ENCODE measurements around the gene FADS2.

The FADS2 gene

DNA sequence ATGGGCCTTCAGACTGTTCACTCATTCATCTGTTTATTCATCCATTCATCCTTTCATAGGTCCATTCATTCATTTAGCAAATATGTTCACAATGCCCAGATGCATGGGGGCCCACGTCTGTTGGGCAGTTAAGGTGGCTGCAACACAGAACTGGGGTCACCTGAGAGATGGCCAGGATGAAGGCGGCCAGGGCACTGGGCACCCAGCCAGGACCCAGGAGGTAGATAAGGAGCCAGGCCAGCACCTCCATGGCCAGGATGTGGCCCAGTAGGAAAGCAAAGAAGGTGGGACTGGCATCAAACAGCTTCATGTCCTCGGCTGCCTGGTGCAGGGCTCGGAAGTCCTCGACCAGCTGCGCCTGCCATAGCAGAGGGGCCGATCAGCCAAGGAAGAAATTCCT, 51.1 kb downstream of the FADS2 start:
- TF ChIP-seq SPI1 (IDR thresholded peaks at IDR 0.05; ENCODE audit: borderline replicate concordance, low read depth) (no peak), CTCF (IDR thresholded peaks at IDR 0.05; ENCODE audit: insufficient read depth, low read length) (no peak), GABPA (IDR thresholded peaks at IDR 0.05; ENCODE audit: low read depth) (no peak), REST (IDR thresholded peaks at IDR 0.05; ENCODE audit: insufficient replicate concordance, low read depth) (no peak), POLR2AphosphoS5 (IDR thresholded peaks at IDR 0.05; ENCODE audit: low read depth) (no peak)
- Histone ChIP-seq H3K27me3 (ENCODE audit: insufficient read depth, poor library complexity, severe bottlenecking) (no peaks in the 10 kb centered on the region), H3K27ac (replicated peaks) (no peak overlapping the region), H3K4me3 (replicated peaks; ENCODE audit: insufficient read depth, low read length) (no peak overlapping the region)
- no peak for DNase-seq (ENCODE audit: low read depth in 1 of 2, low spot score in 1 of 2)

DNA sequence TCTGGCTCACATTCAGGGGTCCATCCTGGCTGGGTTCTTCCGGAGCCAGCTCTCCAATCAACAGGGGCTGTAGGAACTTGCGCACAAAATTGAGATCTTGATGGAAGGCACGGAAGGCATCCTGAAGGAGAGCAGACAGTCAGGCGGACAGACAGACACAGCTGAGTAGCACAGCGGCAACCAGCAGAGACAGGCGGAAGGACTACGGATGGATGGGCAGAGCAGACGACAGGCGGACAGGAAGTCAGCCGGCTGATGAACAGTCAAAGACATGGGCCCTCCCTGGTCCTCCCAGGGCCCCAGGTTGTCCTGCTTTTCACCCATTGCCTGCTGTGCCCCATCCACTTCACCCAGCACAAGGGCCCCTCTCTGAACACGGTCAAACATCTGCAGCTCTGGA, 51.9 kb downstream of the FADS2 start:
- Histone ChIP-seq H3K4me3 (replicated peaks; ENCODE audit: insufficient read depth, low read length) (no peak overlapping the region), H3K27ac (replicated peaks) (no peak overlapping the region), H3K27me3 (ENCODE audit: insufficient read depth, poor library complexity, severe bottlenecking) (no peaks in the 10 kb centered on the region)
- DNase-seq (ENCODE audit: low read depth in 1 of 2, low spot score in 1 of 2): no peak
- no peak for TF ChIP-seq SPI1 (IDR thresholded peaks at IDR 0.05; ENCODE audit: borderline replicate concordance, low read depth)
- TF ChIP-seq REST (IDR thresholded peaks at IDR 0.05; ENCODE audit: insufficient replicate concordance, low read depth): no peak
- no peak for TF ChIP-seq GABPA (IDR thresholded peaks at IDR 0.05; ENCODE audit: low read depth)
- no peak for TF ChIP-seq CTCF (IDR thresholded peaks at IDR 0.05; ENCODE audit: insufficient read depth, low read length)
- TF ChIP-seq POLR2AphosphoS5 (IDR thresholded peaks at IDR 0.05; ENCODE audit: low read depth): no peak

GRCh38 chr11:61880454-61880853, 52.4 kb downstream of the FADS2 start:
- no peak for DNase-seq (ENCODE audit: low read depth in 1 of 2, low spot score in 1 of 2)
- Histone ChIP-seq H3K4me3 (replicated peaks; ENCODE audit: insufficient read depth, low read length) (no peak overlapping the region), H3K27ac (replicated peaks) (no peak overlapping the region), H3K27me3 (ENCODE audit: insufficient read depth, poor library complexity, severe bottlenecking) (no peaks in the 10 kb centered on the region)
- TF ChIP-seq POLR2AphosphoS5 (IDR thresholded peaks at IDR 0.05; ENCODE audit: low read depth) (no peak), GABPA (IDR thresholded peaks at IDR 0.05; ENCODE audit: low read depth) (no peak), SPI1 (IDR thresholded peaks at IDR 0.05; ENCODE audit: borderline replicate concordance, low read depth) (no peak), REST (IDR thresholded peaks at IDR 0.05; ENCODE audit: insufficient replicate concordance, low read depth) (no peak), CTCF (IDR thresholded peaks at IDR 0.05; ENCODE audit: insufficient read depth, low read length) (no peak)
